ENCODE results near the gene UFSP1.

UFSP1 gene

GRCh38 chr7:100895956-100896731 lies 6.6 kb upstream of the UFSP1 start:
- DNase-seq = peak in 2 of 3 donors; percentile 42 to 44
- peaks cover 5 to 67% (median 16%) of the 10 kb centered on the region in 5 experiments for H3K27me3 ChIP-seq (replicated peaks in 2 of 5; ENCODE audit: control insufficient read depth in 4 of 5, insufficient read depth in 5 of 5, low read length in 4 of 5)
- CTCF ChIA-PET = interaction anchor here (0.9 to 2.3 kb wide), 2 partner anchors 163 to 181 kb away, joined by 3 to 12 read pairs; no protein-coding TSS in a partner anchor

GRCh38 chr7:100895701-100895955 lies 6.1 kb upstream of the UFSP1 start, which contains the start of gene ACHE:
Gene ACHE, minus strand, starts transcription at chr7:100895888. Its CDS starts 1,656 bp downstream, at chr7:100894232.
- CTCF ChIA-PET = interaction anchor here (0.9 to 2.3 kb wide), 2 partner anchors 163 to 182 kb away, joined by 3 to 12 read pairs; no protein-coding TSS in a partner anchor
- peaks cover 0 to 32% (median 27%) of the 10 kb centered on the region in 4 experiments for H3K4me1 ChIP-seq (ENCODE audit: control extremely low read depth in 1 of 4, control insufficient read depth in 4 of 4, insufficient read depth in 4 of 4, low read length in 3 of 4)
- 0% methylated on average over 19 of the region's 32 CpGs for WGBS (ENCODE audit: insufficient coverage)
- DNase-seq = no peak
- POLR2A ChIA-PET = no interaction called here
- H3K4me3 ChIP-seq (ENCODE audit: control insufficient read depth in 1 of 7, extremely low read depth in 1 of 7, insufficient read depth in 4 of 7, low read depth in 2 of 7, low read length in 6 of 7) = peak within 1 kb of the TSS in 4 of 7 experiments; percentile 50 to 62 (median 54)
- no peaks in the 10 kb centered on the region for H3K9me3 ChIP-seq (ENCODE audit: control extremely low read depth in 1 of 5, control insufficient read depth in 4 of 5, insufficient read depth in 2 of 5, low read depth in 1 of 5, low read length in 4 of 5)
- no peaks in the 10 kb centered on the region for H3K36me3 ChIP-seq (ENCODE audit: control insufficient read depth in 4 of 4, insufficient read depth in 4 of 4, low read length in 3 of 4)
- H3K27ac ChIP-seq (ENCODE audit: insufficient read depth in 1 of 2, low read depth in 1 of 2, low read length in 2 of 2, poor library complexity in 1 of 2, severe bottlenecking in 2 of 2) = no peak within 1 kb of the TSS
- H3K27me3 ChIP-seq (replicated peaks in 2 of 5; ENCODE audit: control insufficient read depth in 4 of 5, insufficient read depth in 5 of 5, low read length in 4 of 5) = peaks cover 5 to 71% (median 19%) of the 10 kb centered on the region in 5 experiments

More at GRCh38 chr7:100895956-100896731, 6.6 kb upstream of the UFSP1 start:
- POLR2A ChIA-PET = no interaction called here
- Histone ChIP-seq H3K9me3 (ENCODE audit: control extremely low read depth in 1 of 5, control insufficient read depth in 4 of 5, insufficient read depth in 2 of 5, low read depth in 1 of 5, low read length in 4 of 5) (no peaks in the 10 kb centered on the region), H3K4me3 (ENCODE audit: control insufficient read depth in 1 of 7, extremely low read depth in 1 of 7, insufficient read depth in 4 of 7, low read depth in 2 of 7, low read length in 6 of 7) (peak overlapping the region in 3 of 7 experiments; percentile 25 to 58 (median 43)), H3K27ac (ENCODE audit: insufficient read depth in 1 of 2, low read depth in 1 of 2, low read length in 2 of 2, poor library complexity in 1 of 2, severe bottlenecking in 2 of 2) (no peak overlapping the region), H3K36me3 (ENCODE audit: control insufficient read depth in 4 of 4, insufficient read depth in 4 of 4, low read length in 3 of 4) (no peaks in the 10 kb centered on the region), H3K4me1 (ENCODE audit: control extremely low read depth in 1 of 4, control insufficient read depth in 4 of 4, insufficient read depth in 4 of 4, low read length in 3 of 4) (peaks cover 0 to 27% (median 22%) of the 10 kb centered on the region in 4 experiments)
- 5% methylated on average over 43 of the region's 54 CpGs for WGBS (ENCODE audit: insufficient coverage)

DNA sequence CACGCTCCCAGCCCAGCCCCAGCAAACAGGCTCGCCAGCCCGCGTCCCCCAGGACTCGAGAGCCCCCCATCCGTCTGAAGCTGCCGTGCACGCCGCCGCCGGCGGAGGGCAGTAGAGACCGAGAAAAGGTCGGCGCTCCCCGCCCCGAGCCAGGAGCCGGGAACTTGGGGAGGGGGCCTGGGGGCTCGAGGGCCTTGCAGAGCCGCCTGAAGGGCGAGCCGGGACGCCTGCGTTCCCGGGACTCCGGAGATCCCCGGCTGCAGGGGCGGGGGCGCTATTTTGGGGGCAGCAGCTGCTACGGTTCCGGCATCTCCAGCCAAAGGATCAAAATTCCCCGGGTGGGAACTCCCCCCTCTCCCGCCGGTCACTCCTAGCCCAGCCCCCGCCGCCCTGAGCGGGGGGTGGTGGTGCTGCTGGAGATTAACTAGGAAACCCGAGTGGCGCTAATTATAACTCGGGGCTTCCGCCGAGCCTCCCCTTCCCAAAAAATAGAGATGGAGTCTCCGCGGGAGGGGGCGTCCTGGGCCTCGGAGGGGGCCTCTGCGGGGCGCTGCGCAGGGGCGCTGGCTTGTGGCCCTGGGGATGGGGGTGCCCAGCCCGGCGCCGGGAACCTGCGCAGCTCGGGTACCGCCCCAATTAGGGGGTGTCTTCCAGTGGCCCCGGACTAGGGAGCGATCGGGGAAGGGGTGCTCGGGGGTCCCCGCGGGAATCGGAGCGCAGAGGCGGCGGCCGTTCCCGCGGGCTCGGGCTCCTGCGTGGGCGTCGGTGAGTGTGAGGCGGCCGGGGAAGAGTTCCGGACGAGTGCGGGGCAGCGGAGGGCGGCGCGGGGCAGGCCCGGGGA lies 5.6 kb upstream of the UFSP1 start:
- ChIA-PET CTCF (interaction anchor here (0.9 to 2.3 kb wide), 6 partner anchors 20 to 292 kb away, joined by 3 to 12 read pairs (median 4); partner anchors contain the start of gene SRRT), POLR2A (interaction anchor here (0.6 kb wide), 1 partner anchor 467 kb away, joined by 3 read pairs; the partner anchor contains the start of gene ZCWPW1)
- peaks cover 5 to 71% (median 21%) of the 10 kb centered on the region in 5 experiments for H3K27me3 ChIP-seq (replicated peaks in 2 of 5; ENCODE audit: control insufficient read depth in 4 of 5, insufficient read depth in 5 of 5, low read length in 4 of 5)
- H3K9me3 ChIP-seq (ENCODE audit: control extremely low read depth in 1 of 5, control insufficient read depth in 4 of 5, insufficient read depth in 2 of 5, low read depth in 1 of 5, low read length in 4 of 5) = no peaks in the 10 kb centered on the region
- WGBS (ENCODE audit: insufficient coverage) = under 1% methylated on average over 72 of the region's 83 CpGs
- peak overlapping the region in 4 of 7 experiments; percentile 50 to 62 (median 54) for H3K4me3 ChIP-seq (ENCODE audit: control insufficient read depth in 1 of 7, extremely low read depth in 1 of 7, insufficient read depth in 4 of 7, low read depth in 2 of 7, low read length in 6 of 7)
- peaks cover 0 to 37% (median 32%) of the 10 kb centered on the region in 4 experiments for H3K4me1 ChIP-seq (ENCODE audit: control extremely low read depth in 1 of 4, control insufficient read depth in 4 of 4, insufficient read depth in 4 of 4, low read length in 3 of 4)
- no peak overlapping the region for H3K27ac ChIP-seq (ENCODE audit: insufficient read depth in 1 of 2, low read depth in 1 of 2, low read length in 2 of 2, poor library complexity in 1 of 2, severe bottlenecking in 2 of 2)
- no peaks in the 10 kb centered on the region for H3K36me3 ChIP-seq (ENCODE audit: control insufficient read depth in 4 of 4, insufficient read depth in 4 of 4, low read length in 3 of 4)
- DNase-seq = peak in 2 of 3 donors; percentile 53 to 62

DNA sequence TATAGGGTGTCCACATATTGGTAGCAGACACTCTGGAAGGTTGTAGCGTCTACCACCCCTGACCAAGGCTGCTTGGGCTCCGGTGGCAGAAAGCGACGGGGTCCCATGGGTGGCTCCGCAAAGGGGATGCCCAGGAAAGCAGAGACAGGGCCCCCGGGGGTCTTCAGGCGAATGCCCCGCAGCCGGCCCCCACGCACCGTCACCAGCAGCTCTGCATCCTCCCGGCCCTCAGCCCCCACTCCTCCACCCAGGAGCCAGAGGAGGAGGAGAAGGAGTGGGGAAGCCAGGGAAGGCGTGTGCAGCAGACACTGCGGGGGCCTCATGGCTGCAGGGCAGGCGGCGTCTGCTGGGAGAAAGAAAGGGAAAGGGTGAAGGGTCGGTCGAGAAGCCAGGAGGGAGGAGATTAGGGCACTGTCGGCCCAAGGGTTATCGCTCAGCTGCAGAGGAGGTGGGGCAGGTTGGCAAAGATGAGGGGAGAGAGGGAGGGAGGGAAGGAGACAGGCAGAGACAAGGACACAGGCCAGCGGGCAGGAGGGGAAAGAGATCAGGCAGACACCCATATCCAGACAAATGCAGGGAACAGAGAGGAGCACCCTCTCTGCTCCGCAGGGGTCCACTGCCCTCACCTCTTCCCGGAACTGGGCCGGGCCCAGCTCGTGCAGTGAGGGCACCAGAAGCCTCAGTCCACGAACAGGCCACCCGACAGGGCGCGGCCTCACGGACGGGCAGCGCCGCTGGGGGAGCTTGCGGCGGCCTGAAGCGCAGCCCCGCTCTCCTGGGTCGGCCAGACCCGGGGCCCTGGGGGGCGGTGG lies 4.6 kb upstream of the UFSP1 start:
- Histone ChIP-seq H3K4me1 (ENCODE audit: control extremely low read depth in 1 of 4, control insufficient read depth in 4 of 4, insufficient read depth in 4 of 4, low read length in 3 of 4) (peaks cover 0 to 45% (median 39%) of the 10 kb centered on the region in 4 experiments), H3K9me3 (ENCODE audit: control extremely low read depth in 1 of 5, control insufficient read depth in 4 of 5, insufficient read depth in 2 of 5, low read depth in 1 of 5, low read length in 4 of 5) (no peaks in the 10 kb centered on the region), H3K36me3 (ENCODE audit: control insufficient read depth in 4 of 4, insufficient read depth in 4 of 4, low read length in 3 of 4) (no peaks in the 10 kb centered on the region), H3K27ac (ENCODE audit: insufficient read depth in 1 of 2, low read depth in 1 of 2, low read length in 2 of 2, poor library complexity in 1 of 2, severe bottlenecking in 2 of 2) (no peak overlapping the region), H3K4me3 (ENCODE audit: control insufficient read depth in 1 of 7, extremely low read depth in 1 of 7, insufficient read depth in 4 of 7, low read depth in 2 of 7, low read length in 6 of 7) (no peak overlapping the region), H3K27me3 (replicated peaks in 2 of 5; ENCODE audit: control insufficient read depth in 4 of 5, insufficient read depth in 5 of 5, low read length in 4 of 5) (peaks cover 5 to 67% (median 21%) of the 10 kb centered on the region in 5 experiments)
- DNase-seq = no peak
- POLR2A ChIA-PET = interaction anchor here (0.6 kb wide), 1 partner anchor 466 kb away, joined by 3 read pairs; the partner anchor contains the start of gene ZCWPW1
- WGBS (ENCODE audit: insufficient coverage) = 52% methylated on average over 27 of the region's 40 CpGs
- CTCF ChIA-PET = interaction anchor here (0.9 to 2.3 kb wide), 6 partner anchors 19 to 305 kb away, joined by 3 to 12 read pairs (median 4); partner anchors contain the start of gene SRRT

DNA sequence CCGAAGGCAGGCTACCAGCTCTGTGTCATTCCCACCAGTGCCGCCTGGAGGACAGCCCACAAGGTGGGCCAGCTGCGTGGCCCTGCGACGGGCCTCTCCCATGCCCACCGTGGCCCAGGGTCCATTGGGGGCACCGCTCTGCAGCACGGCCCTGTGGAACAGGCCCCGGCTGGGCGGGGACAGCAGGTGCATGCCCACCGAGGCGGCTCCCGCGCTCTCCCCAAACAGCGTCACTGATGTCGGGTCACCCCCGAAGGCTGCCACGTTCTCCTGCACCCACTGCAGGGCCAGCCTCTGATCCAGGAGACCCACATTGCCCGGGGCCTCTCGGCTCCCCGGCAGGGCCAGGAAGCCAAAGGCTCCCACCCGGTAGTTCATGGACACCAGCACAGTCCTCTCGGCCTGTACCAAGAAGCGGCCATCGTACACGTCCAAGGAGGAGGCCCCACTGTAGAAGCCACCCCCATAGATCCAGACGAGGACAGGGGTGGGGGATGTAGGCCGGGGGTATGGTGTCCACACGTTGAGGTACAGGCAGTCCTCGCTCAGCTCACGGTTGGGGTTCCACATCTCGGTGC lies 3.9 kb upstream of the UFSP1 start:
- Histone ChIP-seq H3K9me3 (ENCODE audit: control extremely low read depth in 1 of 5, control insufficient read depth in 4 of 5, insufficient read depth in 2 of 5, low read depth in 1 of 5, low read length in 4 of 5) (no peaks in the 10 kb centered on the region), H3K4me1 (ENCODE audit: control extremely low read depth in 1 of 4, control insufficient read depth in 4 of 4, insufficient read depth in 4 of 4, low read length in 3 of 4) (peaks cover 2 to 52% (median 46%) of the 10 kb centered on the region in 4 experiments), H3K27me3 (replicated peaks in 2 of 5; ENCODE audit: control insufficient read depth in 4 of 5, insufficient read depth in 5 of 5, low read length in 4 of 5) (peaks cover 5 to 67% (median 21%) of the 10 kb centered on the region in 5 experiments), H3K4me3 (ENCODE audit: control insufficient read depth in 1 of 7, extremely low read depth in 1 of 7, insufficient read depth in 4 of 7, low read depth in 2 of 7, low read length in 6 of 7) (no peak overlapping the region), H3K36me3 (ENCODE audit: control insufficient read depth in 4 of 4, insufficient read depth in 4 of 4, low read length in 3 of 4) (peaks cover 0 to 5% (median 2%) of the 10 kb centered on the region in 4 experiments), H3K27ac (ENCODE audit: insufficient read depth in 1 of 2, low read depth in 1 of 2, low read length in 2 of 2, poor library complexity in 1 of 2, severe bottlenecking in 2 of 2) (no peak overlapping the region)
- DNase-seq = no peak
- ChIA-PET POLR2A (no interaction called here), CTCF (interaction anchor here (1.0 to 1.4 kb wide), 2 partner anchors 169 to 306 kb away, joined by 3 to 4 read pairs; no protein-coding TSS in a partner anchor)
- 93% methylated on average over 31 of the region's 32 CpGs for WGBS (ENCODE audit: insufficient coverage)

Measured in common myeloid progenitor, CD34-positive (primary cell).